ENCODE data around the gene DACH1. TPM values are rescaled to one million over a fixed set of nuclear protein-coding genes. Genes with fewer than 3 reads are reported as not detected.

Gene DACH1
- total RNA-seq, 1 donor from 2014 or later, result 8.1 TPM

DNA sequence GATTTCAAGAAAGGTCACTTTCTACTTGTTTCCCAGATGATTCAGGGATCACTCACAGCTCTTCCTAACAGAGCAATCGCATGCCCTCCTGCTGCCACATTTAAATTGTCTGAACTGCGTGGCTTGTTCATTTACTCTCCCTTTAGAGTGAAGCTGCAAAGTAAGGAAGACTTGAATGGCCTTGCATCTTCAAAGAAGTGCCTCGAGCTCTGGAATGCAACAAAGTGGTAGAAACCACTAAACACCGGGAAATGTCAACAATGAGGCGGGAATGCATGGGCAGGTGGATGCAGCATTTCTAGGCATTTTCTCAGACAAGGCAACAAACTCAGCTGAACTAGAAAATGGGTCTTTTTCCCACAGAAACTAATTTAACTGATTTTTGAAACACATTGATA lies 10.3 kb upstream of the DACH1 start:
- DNase-seq, result no peak
- H3K27ac ChIP-seq, result no peak overlapping the region
- H3K27me3 ChIP-seq (ENCODE audit: low read depth), result no peaks in the 10 kb centered on the region
- no peaks in the 10 kb centered on the region for H3K36me3 ChIP-seq
- peaks cover 4% of the 10 kb centered on the region for H3K4me1 ChIP-seq
- H3K9me3 ChIP-seq, result no peaks in the 10 kb centered on the region
- intact Hi-C loops (cut with DNase I), result no loop called here
- ATAC-seq, result no peak
- H3K4me3 ChIP-seq, result no peak overlapping the region
- no peak for TF ChIP-seq CTCF (IDR thresholded peaks at IDR 0.05)

DNA sequence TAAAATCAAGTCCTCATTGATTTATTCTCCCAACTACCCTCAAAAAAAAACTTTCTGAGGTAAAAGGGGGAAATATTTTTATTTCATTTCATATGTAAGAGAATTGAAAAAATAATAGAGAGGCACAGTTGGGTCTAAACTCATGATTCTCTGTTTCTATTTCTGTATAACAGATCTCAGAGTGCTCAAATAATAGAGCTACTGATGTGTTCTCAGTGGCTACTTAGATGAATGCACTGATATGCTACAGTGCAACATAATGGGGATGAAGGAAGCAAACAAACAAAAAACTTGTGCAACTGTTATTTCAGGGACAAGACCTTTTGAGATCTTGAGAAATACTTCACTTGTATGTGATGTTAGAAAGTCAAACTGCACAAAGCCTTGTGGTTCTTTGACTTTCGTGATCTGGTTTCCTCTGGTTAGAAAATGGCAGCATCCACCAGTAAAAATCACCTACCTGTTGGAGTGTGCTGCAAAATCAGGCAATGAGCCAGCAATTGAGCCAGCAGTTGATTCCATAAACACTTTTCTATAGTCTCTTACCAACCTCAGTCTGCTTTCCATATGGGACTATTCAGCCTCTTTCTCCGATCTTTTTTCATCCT lies 9.7 kb upstream of the DACH1 start:
- H3K4me3 ChIP-seq, result no peak overlapping the region
- TF ChIP-seq CTCF (IDR thresholded peaks at IDR 0.05), result no peak
- H3K4me1 ChIP-seq, result peaks cover 4% of the 10 kb centered on the region
- no peak overlapping the region for H3K27ac ChIP-seq
- no peak for ATAC-seq
- no peaks in the 10 kb centered on the region for H3K27me3 ChIP-seq (ENCODE audit: low read depth)
- H3K36me3 ChIP-seq, result no peaks in the 10 kb centered on the region
- intact Hi-C loops (cut with DNase I), result no loop called here
- DNase-seq, result no peak
- H3K9me3 ChIP-seq, result no peaks in the 10 kb centered on the region

DNA sequence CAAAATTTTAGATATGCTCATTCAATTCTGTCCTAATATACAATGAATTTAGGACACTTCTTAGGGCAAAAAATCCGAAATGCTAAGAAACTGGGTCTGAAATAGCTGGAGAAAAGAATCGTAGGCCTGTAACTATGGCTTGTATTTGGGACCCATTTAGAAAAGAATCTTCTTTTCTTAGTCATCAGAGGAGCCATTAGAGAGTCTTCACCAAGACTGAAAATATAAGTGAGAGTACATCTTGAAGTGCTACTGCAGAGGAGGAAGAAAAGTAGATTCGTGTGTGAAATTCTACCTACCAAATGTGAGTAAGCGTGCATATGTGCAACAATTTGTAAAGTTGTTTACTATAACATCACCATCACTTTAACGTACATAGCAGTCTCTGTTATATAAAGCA lies 8.8 kb upstream of the DACH1 start:
- Histone ChIP-seq H3K27ac (no peak overlapping the region), H3K27me3 (ENCODE audit: low read depth) (no peaks in the 10 kb centered on the region), H3K36me3 (no peaks in the 10 kb centered on the region), H3K4me1 (peaks cover 4% of the 10 kb centered on the region), H3K4me3 (no peak overlapping the region), H3K9me3 (no peaks in the 10 kb centered on the region)
- DNase-seq, result no peak
- intact Hi-C loops (cut with DNase I), result no loop called here
- ATAC-seq, result no peak
- no peak for TF ChIP-seq CTCF (IDR thresholded peaks at IDR 0.05)

DNA sequence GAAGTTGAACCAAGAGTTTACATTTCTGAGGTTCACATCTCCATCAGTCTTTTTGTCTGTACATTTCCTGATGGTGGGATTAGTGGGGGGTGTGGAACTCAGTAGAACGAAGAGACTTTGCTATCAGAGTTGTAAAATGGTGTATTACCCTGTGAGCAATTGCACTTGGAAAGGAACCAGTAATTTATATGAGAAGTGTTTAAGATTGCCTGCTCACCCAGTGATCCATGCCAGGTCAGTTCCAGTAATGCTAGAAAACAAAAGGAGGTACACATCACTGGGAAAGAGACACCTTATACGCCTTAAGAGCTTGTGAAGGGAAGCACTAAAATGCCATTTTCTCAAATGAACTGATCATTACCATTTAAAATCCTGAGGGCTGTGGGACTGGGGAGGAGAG lies 7.5 kb upstream of the DACH1 start:
- no peaks in the 10 kb centered on the region for H3K27me3 ChIP-seq (ENCODE audit: low read depth)
- no peak overlapping the region for H3K27ac ChIP-seq
- no peaks in the 10 kb centered on the region for H3K9me3 ChIP-seq
- DNase-seq, result no peak
- no peaks in the 10 kb centered on the region for H3K36me3 ChIP-seq
- intact Hi-C loops (cut with DNase I), result no loop called here
- H3K4me3 ChIP-seq, result no peak overlapping the region
- peaks cover 4% of the 10 kb centered on the region for H3K4me1 ChIP-seq
- no peak for ATAC-seq
- no peak for TF ChIP-seq CTCF (IDR thresholded peaks at IDR 0.05)

DNA sequence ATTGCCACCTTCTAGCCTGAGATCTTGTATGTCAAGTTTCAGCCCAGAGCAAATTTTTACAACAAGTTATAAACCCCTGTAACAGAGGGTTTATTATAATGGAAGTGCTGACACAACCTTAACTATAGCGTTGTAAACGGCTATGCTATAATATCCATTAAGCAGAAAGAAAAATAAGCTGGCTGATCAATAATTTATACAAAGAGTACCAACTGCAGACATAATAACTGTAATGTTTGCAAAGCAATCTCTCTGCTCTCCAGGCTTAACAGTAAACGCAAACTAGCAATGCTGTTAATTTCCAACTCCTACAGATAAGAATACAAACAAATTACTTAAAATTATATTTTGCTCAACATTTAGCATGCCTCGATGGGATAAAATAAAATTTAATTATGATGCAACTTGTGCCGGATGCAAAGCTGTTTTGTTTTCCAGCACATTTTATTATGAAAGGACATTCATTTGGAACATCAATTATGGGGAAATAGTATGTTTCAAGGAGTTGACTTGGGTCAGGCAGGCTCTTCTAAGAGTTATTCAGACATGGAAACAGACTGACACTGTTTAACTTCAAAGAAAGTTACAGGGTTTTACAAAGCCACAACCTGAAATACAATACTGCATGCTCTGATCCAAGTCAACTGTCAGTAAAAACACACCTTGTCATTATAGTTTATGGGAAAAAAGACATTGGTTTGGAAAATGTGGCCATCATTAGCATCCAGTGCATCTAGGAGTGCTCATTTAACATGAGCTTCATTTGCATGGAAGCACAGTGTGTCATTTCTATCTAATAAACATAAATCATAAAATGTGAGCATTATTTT lies 6.6 kb upstream of the DACH1 start:
- Histone ChIP-seq H3K27ac (no peak overlapping the region), H3K9me3 (no peaks in the 10 kb centered on the region), H3K36me3 (no peaks in the 10 kb centered on the region), H3K4me1 (no peaks in the 10 kb centered on the region), H3K4me3 (no peak overlapping the region), H3K27me3 (ENCODE audit: low read depth) (no peaks in the 10 kb centered on the region)
- DNase-seq (no peak), ATAC-seq (no peak)
- intact Hi-C loops (cut with DNase I), result no loop called here
- no peak for TF ChIP-seq CTCF (IDR thresholded peaks at IDR 0.05)
